ENCODE data around the gene SNED1.
A peak's percentile ranks its signal among the peaks of the same experiment; 100 is the strongest.

Gene SNED1

GRCh38 chr2:240997856-240998705 lies at the start of gene SNED1:
TSS of gene SNED1 (plus strand) at chr2:240998618. CDS start at chr2:240998838, 220 bp downstream.
- Histone ChIP-seq H3K27ac (ENCODE audit: low read depth, low read length) (no peak within 1 kb of the TSS), H3K4me3 (ENCODE audit: low read depth, low read length) (peak within 1 kb of the TSS; percentile 87), H3K27me3 (ENCODE audit: control insufficient read depth, insufficient read depth, low read length) (peaks cover 47% of the 10 kb centered on the region)

GRCh38 chr2:240948905-240949790 lies 49.3 kb upstream of the SNED1 start:
- H3K9me3 ChIP-seq (ENCODE audit: control insufficient read depth, insufficient read depth, low read depth, low read length), result no peaks in the 10 kb centered on the region

More at GRCh38 chr2:240997856-240998705, at the start of gene SNED1:
- Histone ChIP-seq H3K4me1 (ENCODE audit: control insufficient read depth, insufficient read depth, low read length) (peaks cover 10% of the 10 kb centered on the region; the same call in 1 of the 2 replicates), H3K9ac (ENCODE audit: low read length) (peak within 1 kb of the TSS; percentile 84), H3K9me3 (ENCODE audit: control insufficient read depth, insufficient read depth, low read depth, low read length) (peaks cover under 1% of the 10 kb centered on the region; the same call in 1 of the 2 replicates), H3K36me3 (ENCODE audit: control insufficient read depth, insufficient read depth, low read length) (no peaks in the 10 kb centered on the region)

GRCh38 chr2:240949791-240950705 lies 48.4 kb upstream of the SNED1 start:
- Histone ChIP-seq H3K9me3 (ENCODE audit: control insufficient read depth, insufficient read depth, low read depth, low read length) (no peaks in the 10 kb centered on the region), H3K4me1 (ENCODE audit: control insufficient read depth, insufficient read depth, low read length) (peaks cover 9% of the 10 kb centered on the region; the same call in 1 of the 2 replicates), H3K36me3 (ENCODE audit: control insufficient read depth, insufficient read depth, low read length) (no peaks in the 10 kb centered on the region), H3K27ac (ENCODE audit: low read depth, low read length) (no peak overlapping the region), H3K4me3 (ENCODE audit: low read depth, low read length) (no peak overlapping the region), H3K9ac (ENCODE audit: low read length) (no peak overlapping the region), H3K27me3 (ENCODE audit: control insufficient read depth, insufficient read depth, low read length) (no peaks in the 10 kb centered on the region)

More at GRCh38 chr2:240948905-240949790, 49.3 kb upstream of the SNED1 start:
- no peaks in the 10 kb centered on the region for H3K36me3 ChIP-seq (ENCODE audit: control insufficient read depth, insufficient read depth, low read length)
- no peak overlapping the region for H3K4me3 ChIP-seq (ENCODE audit: low read depth, low read length)
- H3K27ac ChIP-seq (ENCODE audit: low read depth, low read length), result no peak overlapping the region
- no peak overlapping the region for H3K9ac ChIP-seq (ENCODE audit: low read length)
- no peaks in the 10 kb centered on the region for H3K27me3 ChIP-seq (ENCODE audit: control insufficient read depth, insufficient read depth, low read length)
- 0 out of 2 replicates have a peak, but pooled peaks cover under 1% of the 10 kb centered on the region for H3K4me1 ChIP-seq (ENCODE audit: control insufficient read depth, insufficient read depth, low read length)

GRCh38 chr2:240951045-240951594 lies 47.3 kb upstream of the SNED1 start:
- no peaks in the 10 kb centered on the region for H3K27me3 ChIP-seq (ENCODE audit: control insufficient read depth, insufficient read depth, low read length)
- H3K36me3 ChIP-seq (ENCODE audit: control insufficient read depth, insufficient read depth, low read length), result no peaks in the 10 kb centered on the region
- no peak overlapping the region for H3K9ac ChIP-seq (ENCODE audit: low read length)
- H3K4me3 ChIP-seq (ENCODE audit: low read depth, low read length), result no peak overlapping the region
- no peak overlapping the region for H3K27ac ChIP-seq (ENCODE audit: low read depth, low read length)
- no peaks in the 10 kb centered on the region for H3K9me3 ChIP-seq (ENCODE audit: control insufficient read depth, insufficient read depth, low read depth, low read length)
- H3K4me1 ChIP-seq (ENCODE audit: control insufficient read depth, insufficient read depth, low read length), result peaks cover 10% of the 10 kb centered on the region; the same call in 1 of the 2 replicates

GRCh38 chr2:240952496-240953246 lies 45.7 kb upstream of the SNED1 start:
- Histone ChIP-seq H3K27me3 (ENCODE audit: control insufficient read depth, insufficient read depth, low read length) (no peaks in the 10 kb centered on the region), H3K4me1 (ENCODE audit: control insufficient read depth, insufficient read depth, low read length) (peaks cover 10% of the 10 kb centered on the region; the same call in 1 of the 2 replicates)

GRCh38 chr2:240953426-240954410 lies 44.7 kb upstream of the SNED1 start:
- Histone ChIP-seq H3K27me3 (ENCODE audit: control insufficient read depth, insufficient read depth, low read length) (no peaks in the 10 kb centered on the region), H3K9me3 (ENCODE audit: control insufficient read depth, insufficient read depth, low read depth, low read length) (no peaks in the 10 kb centered on the region), H3K36me3 (ENCODE audit: control insufficient read depth, insufficient read depth, low read length) (no peaks in the 10 kb centered on the region), H3K9ac (ENCODE audit: low read length) (no peak overlapping the region), H3K4me3 (ENCODE audit: low read depth, low read length) (no peak overlapping the region), H3K4me1 (ENCODE audit: control insufficient read depth, insufficient read depth, low read length) (peaks cover 10% of the 10 kb centered on the region; the same call in 1 of the 2 replicates), H3K27ac (ENCODE audit: low read depth, low read length) (no peak overlapping the region)

More at GRCh38 chr2:240952496-240953246, 45.7 kb upstream of the SNED1 start:
- H3K9ac ChIP-seq (ENCODE audit: low read length), result no peak overlapping the region
- no peaks in the 10 kb centered on the region for H3K36me3 ChIP-seq (ENCODE audit: control insufficient read depth, insufficient read depth, low read length)
- H3K27ac ChIP-seq (ENCODE audit: low read depth, low read length), result no peak overlapping the region
- no peaks in the 10 kb centered on the region for H3K9me3 ChIP-seq (ENCODE audit: control insufficient read depth, insufficient read depth, low read depth, low read length)
- H3K4me3 ChIP-seq (ENCODE audit: low read depth, low read length), result no peak overlapping the region

- no peaks in the 10 kb centered on the region for H3K9me3 ChIP-seq (ENCODE audit: control insufficient read depth, insufficient read depth, low read depth, low read length)
- H3K4me3 ChIP-seq (ENCODE audit: low read depth, low read length), result no peak overlapping the region
- no peak overlapping the region for H3K27ac ChIP-seq (ENCODE audit: low read depth, low read length)
- no peaks in the 10 kb centered on the region for H3K36me3 ChIP-seq (ENCODE audit: control insufficient read depth, insufficient read depth, low read length)
- H3K27me3 ChIP-seq (ENCODE audit: control insufficient read depth, insufficient read depth, low read length), result no peaks in the 10 kb centered on the region
- peaks cover 10% of the 10 kb centered on the region; the same call in 1 of the 2 replicates for H3K4me1 ChIP-seq (ENCODE audit: control insufficient read depth, insufficient read depth, low read length)
- H3K9ac ChIP-seq (ENCODE audit: low read length), result no peak overlapping the region
These were observed 43.7 kb upstream of the SNED1 start for GRCh38 chr2:240954436-240955305.

GRCh38 chr2:240955306-240956170 lies 42.9 kb upstream of the SNED1 start:
- Histone ChIP-seq H3K36me3 (ENCODE audit: control insufficient read depth, insufficient read depth, low read length) (no peaks in the 10 kb centered on the region), H3K4me3 (ENCODE audit: low read depth, low read length) (no peak overlapping the region), H3K9me3 (ENCODE audit: control insufficient read depth, insufficient read depth, low read depth, low read length) (no peaks in the 10 kb centered on the region), H3K27ac (ENCODE audit: low read depth, low read length) (no peak overlapping the region), H3K27me3 (ENCODE audit: control insufficient read depth, insufficient read depth, low read length) (no peaks in the 10 kb centered on the region), H3K4me1 (ENCODE audit: control insufficient read depth, insufficient read depth, low read length) (peaks cover 10% of the 10 kb centered on the region; the same call in 1 of the 2 replicates), H3K9ac (ENCODE audit: low read length) (no peak overlapping the region)

Data from HUES6 (cell line).